Occipital lobe (tissue), 2 donors: ENCODE measurements around the gene UBASH3B. TPM values are rescaled to one million over a fixed set of nuclear protein-coding genes. Genes with fewer than 3 reads are reported as not detected.
"Not testable (repeated sequence)": the region's sequence is repeated elsewhere in the genome, so short reads cannot be mapped to it uniquely, and the experiment has no call there.

Experiments used
- DNase-seq: peaks from one replicate; lab custom pipeline; 2025; lab: John Stamatoyannopoulos, UW
- total RNA-seq: library from RNA; depleted of rRNA; stranded (reverse); fragments of >200 nt; gene quantifications from one replicate; pipeline ENCODE4 v1.2.3, GENCODE V29; 2014

UBASH3B gene
- total RNA-seq, 1 donor from 2014 or later, result 23.4 TPM

DNA sequence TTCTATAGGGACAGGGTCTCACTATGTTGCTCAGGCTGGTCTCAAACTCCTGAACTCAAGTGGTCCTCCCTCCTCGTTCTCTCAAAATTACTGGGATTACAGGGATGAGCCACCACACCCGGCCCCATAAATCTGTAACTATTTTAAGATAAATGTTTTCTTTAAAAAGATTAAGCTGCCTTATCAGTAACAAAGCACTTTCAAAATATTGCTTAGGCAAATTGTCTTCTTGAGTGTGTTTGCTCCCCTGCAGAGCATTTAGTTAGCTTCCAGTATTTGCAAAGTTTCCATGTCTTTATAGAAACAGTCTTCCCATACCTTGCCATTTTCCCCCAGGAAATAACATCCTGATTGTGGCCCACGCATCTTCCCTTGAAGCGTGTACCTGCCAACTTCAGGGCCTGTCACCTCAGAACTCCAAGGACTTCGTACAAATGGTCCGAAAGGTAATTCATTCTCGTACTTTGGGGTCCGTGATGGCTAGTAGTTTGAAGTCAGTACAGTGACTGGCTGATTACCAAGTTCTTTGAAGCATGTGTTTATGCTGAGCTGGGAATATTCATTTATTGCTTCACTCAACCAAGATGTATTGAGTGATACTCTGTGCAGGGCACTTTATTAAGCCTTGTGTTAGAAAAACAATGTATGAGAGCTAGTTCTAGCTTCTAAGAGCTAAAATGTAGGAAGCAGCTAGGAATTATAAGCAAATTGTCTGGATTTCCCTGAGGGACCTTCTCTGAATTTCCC, 152.4 kb downstream of the UBASH3B start:
- DNase-seq, result no peak

DNA sequence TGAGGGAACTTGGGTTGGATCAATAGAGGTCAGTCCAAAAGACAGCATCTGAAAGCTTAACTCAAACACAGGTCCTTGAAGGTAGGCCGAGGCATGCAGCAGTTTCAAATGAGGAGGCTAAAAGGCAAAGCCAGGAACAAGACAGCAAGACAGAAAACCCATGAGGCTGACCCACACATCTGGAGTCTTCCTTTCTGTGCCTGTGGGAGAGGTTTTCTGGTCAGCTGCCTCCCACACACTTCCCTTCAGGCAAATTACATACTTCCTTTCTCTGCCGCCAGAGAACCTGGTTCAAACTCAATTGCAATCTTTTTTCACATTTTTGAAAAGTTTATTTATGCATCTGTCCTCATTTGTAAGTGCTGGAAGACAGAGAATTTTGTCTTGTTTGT, 153.0 kb downstream of the UBASH3B start:
- DNase-seq, result no peak

DNA sequence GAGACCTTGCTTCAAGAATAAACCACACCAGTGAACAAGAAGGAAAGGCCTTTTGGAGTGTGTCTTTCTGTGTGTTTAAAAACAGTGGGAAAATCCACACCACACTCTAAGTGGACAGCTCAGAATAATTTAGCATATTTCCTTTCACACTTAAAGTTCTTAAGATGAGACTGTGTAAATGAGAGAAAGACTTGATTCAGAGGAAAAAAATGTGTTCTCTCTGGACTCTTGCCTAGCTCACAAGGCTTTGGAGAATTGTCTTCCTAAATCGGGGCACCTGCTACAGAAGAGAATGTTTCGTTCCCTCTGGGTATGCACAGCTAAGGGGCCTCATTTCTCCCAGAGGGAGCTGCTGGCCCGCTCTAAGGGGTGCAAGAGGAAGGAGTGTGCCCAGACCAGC, 154.3 kb downstream of the UBASH3B start:
- peak; percentile 6 for DNase-seq

DNA sequence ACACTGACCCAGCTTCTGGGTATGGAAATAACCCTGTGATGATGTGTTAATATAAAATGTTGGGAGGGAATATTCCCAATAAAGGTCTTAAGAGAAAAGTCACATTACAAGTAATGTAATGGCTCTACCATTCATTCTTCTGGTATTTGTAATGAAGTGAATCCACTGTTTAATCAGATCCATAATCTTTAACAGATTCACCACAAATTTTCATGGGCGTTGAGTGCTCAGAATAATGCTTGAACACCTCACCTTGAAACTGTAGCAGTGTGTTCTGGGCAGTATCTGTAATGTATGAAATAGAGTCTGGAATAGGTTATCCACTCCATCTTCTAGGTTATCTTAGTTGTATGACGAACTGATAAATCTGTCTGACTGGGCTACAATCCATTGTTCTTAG, 156.2 kb downstream of the UBASH3B start:
- DNase-seq, result no peak

DNA sequence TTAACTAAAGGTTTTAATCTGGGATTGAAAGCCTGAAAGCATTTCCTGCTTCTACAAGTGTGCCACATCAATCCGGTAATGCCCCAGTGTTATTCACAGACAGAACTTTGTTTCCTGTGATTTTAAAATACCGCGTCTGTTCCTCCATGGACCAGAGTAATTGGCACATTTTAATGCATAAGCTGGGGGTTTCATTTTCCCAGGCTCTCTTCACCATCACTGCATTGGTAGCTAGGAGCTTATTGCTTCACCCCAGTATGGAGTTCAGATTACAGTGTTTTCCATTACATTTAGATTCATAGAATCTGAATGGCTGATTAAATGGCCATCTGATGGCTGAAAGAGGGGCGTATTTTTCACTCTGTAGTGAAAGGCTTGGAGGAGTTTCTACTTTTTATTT, 157.1 kb downstream of the UBASH3B start:
- no peak for DNase-seq

DNA sequence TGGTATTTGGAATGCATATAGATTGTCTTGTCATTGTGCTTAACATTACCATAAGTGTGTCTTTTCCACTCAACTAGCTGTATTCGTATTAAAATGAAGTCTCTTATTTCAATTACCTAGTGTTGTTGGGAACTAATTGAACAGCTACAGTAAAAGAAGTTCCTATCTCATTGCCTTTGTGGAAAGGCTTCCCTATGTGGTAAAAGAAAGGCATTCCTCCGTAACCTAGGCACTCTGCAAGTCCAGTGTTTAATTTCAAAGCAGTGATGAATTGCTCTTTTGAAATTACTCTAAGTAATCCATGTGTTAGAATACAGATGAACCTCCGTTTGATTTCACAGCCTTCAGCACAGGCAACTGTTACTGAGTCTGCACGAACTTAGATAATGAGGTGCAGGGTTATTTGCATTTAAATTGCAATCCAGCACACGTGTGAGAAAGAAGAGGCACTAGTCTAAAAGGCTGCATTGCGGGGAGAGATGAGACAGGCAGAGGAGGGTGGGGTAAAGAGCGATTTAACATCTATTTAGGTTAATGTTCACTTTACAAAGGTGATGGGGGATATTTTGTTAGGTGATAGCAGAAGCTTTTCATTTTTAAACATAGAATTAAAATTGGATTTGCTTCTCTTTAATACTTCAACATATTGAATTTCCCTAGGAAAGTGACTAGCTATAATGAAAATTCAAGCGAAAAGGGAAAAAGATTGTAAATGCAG, 157.8 kb downstream of the UBASH3B start:
- no peak for DNase-seq

DNA sequence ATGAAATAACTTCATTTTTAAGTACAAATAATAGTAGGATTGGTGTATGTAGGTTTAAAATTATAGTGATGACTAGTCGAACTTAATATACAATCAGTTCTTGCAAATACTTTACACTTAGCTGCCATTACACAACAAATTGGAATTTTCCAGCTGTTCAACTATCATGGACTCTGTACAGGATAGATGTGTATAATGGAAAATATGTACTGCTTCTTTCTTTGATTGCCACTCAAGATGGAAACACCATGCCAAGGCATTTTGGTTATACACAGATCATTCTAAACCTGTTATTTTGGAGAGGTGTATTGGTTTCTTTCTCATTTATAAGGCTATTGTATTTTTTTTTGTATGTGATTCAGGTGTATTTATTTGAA, 158.4 kb downstream of the UBASH3B start:
- DNase-seq, result no peak

DNA sequence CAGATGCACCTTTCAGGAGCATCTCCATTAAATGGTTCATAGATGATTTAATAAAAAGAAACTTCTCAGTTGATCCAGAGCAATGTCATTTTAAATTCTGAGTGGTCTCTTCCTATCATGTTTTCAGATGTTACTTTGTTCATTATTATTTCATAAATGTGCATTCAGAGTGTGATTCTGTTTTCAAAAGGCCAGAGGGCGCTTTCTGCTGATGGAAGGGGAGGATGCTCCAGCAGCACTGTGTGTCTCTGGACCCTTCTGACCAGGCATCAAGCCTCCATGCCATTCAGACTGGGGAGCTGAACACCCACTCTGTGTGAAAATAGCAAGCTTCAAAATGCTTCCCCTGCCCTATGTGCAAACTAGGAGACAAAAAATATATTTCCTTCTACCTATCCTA, 158.9 kb downstream of the UBASH3B start:
- DNase-seq, result no peak

DNA sequence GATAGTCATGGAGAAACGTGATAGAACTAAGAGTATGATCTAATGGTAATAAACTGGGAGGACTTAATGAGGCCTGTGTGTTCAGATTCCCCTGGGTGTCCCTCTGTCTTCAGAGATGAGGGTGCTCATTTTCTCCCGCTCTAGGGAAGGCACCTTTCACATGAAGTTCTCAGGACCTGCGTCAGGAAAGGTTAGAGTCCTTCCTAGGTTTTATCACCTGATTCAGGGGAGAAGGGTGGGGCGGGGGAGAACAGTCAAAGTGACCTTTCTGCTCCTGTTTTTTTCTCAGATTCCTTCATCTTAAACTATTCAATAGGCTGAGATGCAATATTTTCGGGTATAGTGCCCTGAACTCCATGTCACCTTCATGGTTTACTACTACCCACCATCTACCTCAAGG, 160.4 kb downstream of the UBASH3B start:
- DNase-seq, result no peak

DNA sequence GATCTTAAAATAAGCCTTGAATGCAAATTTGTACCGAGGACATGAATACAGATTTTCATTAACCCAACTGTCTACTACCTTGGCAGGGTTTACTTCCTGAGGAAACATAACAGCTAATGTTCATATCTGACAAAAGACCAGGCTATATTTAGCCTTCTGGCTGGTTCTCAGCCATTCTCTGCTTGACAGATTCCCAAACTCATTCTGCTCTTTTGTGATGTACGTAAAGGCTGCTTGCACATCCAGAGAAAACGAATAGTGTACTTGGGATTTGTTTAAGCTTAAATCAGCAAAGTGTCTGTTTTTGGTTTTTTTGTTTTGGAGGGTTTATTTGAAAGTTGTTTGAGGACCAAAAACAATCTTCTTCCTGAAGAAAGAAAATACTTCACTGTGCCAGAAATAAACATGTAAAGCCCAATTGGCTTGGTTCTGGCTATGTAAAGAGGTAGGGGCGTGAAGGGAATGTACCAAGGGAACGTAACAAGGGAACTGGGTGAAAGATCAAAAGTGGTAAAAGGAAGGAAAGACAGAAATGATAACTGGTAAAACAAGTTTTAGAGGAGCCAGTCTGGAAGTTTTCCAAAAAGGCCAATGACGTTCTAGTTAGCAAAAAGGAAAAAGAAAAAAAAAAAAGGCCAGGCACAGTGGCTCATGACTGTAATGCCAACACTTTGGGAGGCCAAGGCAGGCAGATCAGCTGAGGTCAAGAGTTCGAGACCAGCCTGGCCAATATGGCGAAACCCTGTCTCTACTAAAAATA, 161.4 kb downstream of the UBASH3B start:
- DNase-seq, result no peak

DNA sequence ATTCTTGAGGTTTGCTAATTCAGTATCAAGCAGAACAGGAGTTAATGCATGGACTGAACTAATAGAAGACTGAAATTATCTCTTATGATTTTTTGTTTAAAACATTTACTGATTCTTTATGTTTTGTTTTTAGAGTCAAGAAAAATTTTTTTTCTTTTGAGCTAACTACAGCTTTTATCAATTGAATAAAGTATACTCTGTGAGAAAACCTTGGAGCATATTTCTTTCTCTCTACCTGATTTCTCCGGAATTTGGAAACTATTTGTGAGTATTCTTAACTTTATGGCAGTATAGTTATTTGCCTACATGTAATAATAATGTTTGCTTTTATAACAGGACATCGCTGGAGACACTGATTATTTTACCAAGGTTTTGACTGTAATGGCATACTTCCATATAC, 164.6 kb downstream of the UBASH3B start:
- no peak for DNase-seq

DNA sequence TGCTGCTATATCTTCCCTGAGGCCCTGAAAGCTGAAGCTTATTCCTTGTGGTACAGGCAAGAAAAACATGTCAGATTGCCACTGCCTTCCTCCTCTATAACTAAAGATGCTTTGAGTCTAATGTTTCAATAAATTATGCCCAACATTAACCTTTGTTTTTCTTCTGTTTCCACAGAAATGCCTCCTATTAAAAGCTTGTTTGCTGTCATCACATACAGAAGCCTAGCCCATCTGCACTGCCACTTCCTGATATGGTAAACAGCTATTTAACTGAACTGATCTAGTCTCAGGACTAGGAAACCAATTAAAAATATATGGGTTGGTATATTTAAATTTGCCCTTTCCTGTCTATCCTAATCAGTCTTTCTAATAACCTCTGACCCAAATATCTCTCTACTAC, 165.6 kb downstream of the UBASH3B start:
- no peak for DNase-seq

DNA sequence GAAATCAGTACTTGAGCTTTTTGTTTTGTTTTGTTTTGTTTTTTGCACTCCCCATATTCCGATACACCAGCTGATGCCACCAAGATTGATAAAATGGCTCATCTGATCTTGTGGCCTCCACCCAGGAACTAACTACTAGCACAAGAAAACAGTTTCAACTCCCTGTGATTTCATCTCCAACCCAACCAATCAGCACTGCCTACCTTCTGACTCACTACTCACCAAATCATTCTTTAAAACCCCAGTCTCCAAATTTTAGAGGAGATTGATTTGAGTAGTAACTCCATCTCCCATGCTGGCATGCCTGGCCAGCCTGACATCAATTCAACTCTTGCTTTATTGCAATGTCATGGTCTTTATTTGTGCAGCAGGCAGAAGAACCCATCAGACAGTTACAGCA, 166.7 kb downstream of the UBASH3B start:
- no peak for DNase-seq

DNA sequence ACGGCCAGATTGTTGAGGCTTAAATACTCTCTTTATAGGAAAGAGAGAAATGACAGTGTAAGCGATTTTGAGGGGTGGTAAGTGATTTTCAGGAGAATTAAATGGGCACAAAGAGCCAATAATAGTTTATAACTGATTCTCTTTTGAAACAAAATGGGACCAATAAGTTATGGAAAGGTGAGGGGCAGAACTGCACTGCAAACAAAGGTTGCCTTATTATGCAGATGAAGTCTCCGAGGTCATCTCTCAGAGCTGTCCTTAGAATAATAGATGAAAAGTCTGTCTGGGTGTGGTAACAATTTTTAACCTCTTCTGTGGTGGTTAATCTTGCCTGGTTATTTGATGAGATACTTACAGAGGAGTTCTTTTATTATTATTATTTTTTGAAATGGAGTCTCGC, 168.0 kb downstream of the UBASH3B start:
- DNase-seq, result no peak

DNA sequence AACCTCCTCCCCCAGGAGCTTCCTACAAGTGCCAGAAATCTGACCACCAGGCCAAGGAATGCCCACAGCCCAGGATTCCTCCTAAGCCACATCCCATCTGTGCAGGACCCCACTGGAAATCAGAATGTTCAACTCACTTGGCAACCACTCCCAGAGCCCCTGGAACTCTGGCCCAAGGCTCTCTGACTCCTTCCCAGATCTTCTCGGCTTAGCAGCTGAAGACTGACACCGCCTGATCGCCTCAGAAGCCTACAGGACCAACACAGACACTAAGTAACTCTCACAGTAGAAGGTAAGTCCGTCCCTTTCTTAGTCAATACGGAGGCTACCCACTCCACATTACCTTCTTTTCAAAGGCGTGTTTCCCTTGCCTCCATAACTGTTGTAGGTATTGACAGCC, 173.8 kb downstream of the UBASH3B start:
- DNase-seq, result not testable (repeated sequence)

DNA sequence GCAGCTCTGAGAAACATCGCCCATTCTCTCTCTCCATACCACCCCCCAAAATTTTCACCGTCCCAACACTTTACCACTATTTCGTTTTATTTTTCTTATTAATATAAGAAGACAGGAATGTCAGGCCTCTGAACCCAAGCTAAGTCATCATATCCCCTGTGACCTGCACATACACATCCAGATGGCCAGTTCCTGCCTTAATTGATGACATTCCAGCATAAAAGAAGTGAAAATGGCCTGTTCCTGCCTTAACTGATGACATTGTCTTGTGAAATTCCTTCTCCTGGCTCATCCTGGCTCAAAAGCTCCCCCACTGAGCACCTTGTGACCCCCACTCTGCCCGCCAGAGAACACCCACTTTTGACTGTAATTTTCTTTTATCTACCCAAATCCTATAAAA, 176.8 kb downstream of the UBASH3B start:
- not testable (repeated sequence) for DNase-seq

DNA sequence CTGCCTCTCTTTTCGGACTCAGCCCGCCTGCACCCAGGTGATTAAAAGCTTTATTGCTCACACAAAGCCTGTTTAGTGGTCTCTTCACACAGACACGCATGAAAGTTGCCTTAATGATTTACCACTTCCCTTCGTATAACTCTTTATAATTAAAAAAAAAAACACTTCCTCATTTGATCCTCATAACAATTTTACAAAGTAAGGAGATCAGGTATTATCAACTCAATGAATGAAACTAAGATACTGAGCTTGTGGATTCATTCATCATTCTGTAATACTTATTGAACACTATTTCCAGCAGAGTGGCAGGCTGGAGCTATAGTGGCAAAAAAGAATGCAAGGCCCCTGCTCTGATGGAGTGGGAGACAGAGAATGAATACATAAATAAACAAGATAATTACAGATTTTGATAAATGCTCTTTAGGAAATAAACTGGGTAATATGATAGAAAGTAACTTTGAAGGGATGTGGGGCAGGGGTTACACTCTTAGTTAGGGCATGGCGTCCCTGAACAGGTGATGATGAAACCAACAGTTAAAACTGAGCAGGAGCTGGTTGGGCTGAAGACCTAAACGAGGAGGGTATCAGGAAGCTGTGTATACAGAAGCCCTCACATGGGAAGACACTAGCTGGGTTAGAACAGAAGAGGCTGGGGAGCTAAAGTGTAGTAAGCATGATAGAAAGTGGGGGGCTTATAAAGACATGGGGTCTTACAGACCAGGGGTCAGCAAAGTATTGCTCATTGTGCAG, 177.4 kb downstream of the UBASH3B start:
- no peak for DNase-seq

DNA sequence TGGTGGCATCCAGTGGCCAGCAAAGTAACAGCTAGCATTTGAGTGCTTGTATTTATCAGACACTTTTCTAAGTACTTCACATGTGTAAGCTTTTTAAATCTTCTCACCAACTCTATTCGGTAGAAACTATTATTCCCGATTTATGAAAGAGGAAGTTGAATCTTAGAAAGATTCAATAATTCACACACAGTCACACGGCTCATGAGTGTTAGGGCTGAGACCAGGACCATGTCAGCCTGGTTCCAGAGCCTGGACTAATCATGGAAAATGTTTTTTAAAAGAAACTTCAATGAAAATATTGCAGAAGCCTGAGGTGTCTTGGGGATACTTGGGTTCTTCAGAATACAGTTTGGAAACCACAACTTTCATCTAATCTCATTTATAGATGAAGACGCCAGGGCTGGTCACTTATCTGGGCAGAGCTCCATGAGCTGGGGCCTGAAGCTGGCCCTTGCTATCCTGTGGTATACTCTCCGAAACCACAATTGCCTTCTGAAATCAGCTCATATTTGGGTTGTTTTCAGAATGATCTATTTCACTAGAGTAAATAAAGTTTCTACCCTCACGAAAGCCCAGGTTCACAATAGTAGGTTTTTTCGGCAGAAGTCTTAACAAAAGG, 178.4 kb downstream of the UBASH3B start:
- DNase-seq, result no peak

DNA sequence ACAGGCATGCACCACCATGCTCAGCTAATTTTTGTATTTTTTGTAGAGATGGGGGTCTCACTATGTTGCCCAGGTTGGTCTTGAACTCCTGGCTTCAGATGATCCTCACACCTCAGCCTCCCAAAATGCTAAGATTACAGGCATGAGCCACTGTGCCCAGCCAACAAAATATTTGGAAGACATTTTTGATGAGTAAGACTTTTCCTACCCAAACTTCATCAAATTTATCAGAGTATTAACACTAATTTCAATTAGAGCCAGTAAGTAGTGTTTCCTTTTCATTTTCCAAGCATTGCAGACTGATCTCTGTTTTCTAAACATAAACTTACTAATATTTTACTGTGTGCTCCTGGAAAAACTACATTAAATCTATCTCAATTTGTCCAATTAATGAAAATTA, 181.4 kb downstream of the UBASH3B start:
- no peak for DNase-seq

DNA sequence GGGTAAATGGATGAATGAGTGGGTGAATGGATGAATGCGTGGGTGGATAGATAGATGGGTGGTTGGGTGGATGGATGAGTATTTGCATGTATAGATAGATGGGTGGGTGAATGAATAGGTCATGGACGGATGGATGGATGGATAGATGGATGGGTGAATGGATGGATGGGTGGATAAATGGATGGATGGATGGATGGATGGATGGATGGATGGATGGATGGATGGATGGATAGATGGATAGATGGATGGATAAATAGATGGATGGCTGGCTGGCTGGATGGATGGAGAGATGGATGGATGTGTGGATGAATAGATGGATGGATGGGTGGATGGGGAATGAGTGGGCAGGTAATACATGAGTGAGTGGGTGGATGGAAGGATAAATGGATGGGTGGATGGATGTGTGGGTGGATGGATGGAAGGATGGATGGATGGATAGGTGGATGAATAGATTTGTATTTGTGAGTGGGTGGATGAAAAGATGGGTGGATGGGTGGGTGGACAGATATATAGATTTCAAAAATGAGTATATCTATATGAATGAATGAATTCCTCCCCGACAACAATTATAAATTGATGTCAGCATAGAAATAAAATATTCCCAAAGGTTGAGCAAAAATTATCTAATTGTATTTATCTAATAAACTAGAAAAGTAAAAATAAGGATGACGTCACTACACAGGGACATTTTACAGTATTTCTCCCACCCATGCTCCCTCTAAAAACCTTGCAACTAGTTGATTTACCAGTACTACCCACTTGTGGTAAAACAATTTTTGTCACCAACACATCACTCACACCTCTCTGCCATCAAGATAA, 182.2 kb downstream of the UBASH3B start:
- no peak for DNase-seq
